Stimulated activated CD4-positive, alpha-beta T cell treated with anti-CD3 and anti-CD28 coated beads, Interleukin-2, amount 100 ng/mL, for 24 hours (primary cell): ENCODE results near the gene COX11.

Source experiments
- DNase-seq, 2 donors: peaks; one replicate each; pipeline ENCODE4 v3.0.0-alpha.2; 2020

Gene COX11

DNA sequence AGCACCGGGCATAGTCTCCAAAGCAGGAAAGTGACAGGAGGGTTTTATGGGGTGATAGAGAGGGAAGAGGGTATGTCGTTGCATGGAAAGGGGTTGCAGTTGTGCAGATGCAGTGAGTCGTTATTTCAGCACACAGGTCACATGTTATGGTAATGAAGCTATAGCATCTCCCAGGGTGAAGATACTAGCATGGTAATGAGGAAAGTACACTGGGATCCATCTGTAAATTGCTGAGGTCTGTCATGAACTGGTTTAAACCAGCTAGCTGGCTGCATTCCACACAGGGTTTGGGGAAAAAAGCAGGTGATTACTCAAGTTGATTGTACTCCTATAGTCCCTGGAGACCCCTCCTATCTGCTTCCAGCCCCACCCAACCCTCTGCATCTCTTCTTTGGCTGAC, 11.7 kb downstream of the COX11 start:
- DNase-seq, result no peak

DNA sequence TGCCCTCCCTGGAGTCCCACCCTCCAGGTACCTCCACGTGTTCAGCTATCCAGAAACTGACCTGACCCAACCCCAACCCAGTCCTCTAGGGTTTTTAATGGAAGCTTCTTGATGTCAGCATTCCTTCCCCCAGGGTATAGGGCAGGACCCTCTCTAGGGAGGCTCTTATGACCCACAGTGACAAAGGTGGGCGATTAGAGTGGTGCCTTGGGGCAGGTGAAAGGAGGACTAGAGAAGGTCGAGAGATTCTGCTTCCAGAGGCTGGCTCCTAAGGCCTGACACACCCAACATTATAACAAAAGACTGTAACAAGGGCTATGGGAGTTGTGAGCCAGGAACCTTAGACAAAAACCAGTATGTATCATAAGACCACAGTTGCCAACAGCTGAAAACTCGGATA, 17.2 kb downstream of the COX11 start:
- no peak for DNase-seq

DNA sequence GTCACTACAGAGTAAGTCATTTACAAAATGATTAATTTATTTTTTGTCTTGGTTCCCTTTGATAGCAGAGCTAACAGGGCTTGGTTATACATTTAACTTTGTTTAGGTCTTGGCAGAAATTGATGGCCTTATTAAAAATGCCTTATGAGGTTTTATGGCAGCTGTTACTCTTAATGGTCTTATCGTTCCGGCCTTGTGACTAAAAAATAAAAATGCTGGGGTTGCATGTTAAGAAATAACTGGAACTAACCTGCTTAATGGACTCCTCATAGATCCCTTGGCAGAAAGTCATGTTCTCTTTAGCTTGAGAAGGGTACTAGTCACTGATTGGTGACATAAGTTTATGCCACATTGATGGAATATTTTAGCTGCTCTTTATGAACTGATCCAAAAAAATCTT, 18.3 kb downstream of the COX11 start:
- DNase-seq, result no peak

DNA sequence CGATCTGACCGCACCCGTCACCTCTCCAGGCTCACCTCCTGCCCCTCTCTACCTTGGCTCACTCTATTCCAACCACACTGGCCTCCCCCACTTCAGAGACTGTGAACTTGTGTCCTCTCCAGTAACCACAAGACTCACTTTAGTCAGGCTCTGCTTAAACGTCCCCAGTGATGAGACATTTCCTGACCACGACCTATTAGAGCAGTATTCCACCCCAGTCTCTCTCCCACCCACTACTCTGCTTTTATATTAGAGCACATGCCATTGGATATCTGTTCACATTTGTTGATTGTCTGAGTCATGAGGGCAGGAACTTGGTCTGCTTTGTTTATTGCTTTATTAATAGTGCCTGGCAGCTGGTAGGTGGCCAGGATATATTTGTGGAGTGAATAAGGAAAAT, 20.1 kb downstream of the COX11 start:
- no peak for DNase-seq

DNA sequence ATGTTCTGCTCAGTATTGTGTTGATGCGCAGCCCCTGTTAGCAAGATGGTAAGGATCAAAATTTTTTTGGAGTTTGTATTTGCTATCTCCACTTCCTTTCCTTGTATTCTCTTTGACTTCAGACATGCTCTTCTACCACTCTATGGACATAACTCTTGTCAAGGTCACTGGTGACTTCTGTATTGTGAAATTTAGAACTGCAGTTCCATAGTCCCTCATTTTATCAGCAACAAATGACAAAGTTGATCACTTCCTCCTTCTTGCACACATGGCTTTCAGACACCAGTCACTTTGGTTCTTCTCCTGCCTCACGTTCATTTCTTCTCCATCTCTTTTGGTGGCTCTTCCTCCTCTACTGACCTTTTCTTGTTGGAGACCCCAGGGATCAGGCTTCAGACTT, 21.1 kb downstream of the COX11 start:
- no peak for DNase-seq

DNA sequence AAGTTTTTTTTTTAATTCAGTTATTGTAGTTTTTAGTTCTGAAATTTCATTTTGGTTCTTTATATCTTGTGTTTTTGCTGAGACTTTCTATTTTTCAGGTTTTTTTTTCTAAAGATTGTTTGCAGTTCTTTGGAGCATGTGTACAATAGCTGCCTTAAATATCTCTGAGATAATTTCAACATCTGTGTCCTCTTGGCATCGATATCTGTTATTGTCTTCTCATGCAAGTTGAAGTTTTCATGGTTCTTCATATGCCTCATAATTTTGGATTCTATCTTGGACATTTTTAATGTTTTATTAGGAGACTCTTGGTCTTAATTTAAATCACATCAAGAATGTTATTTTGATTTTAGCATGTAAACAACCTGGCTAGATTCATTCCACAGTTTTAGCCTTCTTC, 22.8 kb downstream of the COX11 start:
- DNase-seq, result no peak

DNA sequence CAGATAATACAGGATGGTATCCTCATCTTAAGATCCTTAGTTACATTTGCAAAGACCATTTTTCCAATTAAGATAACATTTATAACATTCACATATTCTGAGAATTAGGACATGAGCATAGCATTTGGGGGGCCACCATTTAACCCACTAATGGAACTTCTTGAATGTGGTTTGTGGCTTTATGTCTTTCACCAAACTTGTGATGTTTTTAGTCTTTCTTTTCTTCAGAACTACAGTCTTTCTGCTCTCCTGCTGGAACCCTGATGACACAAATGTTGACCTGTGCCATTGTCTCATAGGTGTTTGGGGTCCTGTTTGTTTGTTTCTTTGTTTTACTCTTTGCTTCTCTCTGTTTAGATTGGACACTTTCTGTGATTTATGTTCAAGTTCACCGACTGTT, 23.2 kb downstream of the COX11 start:
- no peak for DNase-seq

DNA sequence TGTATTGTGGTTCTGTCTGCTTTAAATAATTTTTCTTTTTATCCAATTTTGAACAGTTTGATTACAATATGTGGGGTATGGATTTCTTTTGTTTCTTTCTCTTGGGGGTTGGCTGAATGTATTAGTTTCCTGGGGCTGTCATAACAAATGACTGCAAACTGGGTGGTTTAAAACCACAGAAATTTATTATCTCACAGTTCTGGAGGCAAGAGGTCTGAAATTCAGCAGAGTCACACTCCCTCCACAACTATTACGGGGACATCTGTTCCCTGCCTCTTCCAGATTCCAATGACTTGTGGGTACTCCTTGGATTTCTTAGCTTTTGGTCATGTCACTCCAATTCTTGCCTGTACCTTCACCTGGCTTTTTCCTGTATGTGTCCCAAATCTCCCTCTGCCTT, 23.7 kb downstream of the COX11 start:
- no peak for DNase-seq

DNA sequence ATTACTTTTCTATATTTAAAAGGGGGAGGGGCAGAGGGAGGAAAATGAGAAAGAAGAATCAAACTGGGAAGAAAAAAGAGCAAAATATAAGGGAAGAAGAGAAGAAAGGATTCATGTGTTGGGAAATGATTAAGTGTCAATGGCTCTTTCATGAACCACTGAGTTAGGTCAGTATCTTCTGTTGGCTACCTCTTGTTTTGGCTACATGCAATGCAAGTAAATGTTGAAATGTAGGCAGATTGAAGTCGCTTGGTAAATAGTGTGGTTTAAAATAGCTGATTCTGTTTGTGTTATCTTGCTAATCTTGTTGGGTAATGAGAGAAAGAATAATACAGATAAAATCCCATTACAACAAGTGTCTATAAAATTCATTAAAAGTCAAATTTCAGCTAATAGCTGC, 27.2 kb downstream of the COX11 start:
- no peak for DNase-seq

DNA sequence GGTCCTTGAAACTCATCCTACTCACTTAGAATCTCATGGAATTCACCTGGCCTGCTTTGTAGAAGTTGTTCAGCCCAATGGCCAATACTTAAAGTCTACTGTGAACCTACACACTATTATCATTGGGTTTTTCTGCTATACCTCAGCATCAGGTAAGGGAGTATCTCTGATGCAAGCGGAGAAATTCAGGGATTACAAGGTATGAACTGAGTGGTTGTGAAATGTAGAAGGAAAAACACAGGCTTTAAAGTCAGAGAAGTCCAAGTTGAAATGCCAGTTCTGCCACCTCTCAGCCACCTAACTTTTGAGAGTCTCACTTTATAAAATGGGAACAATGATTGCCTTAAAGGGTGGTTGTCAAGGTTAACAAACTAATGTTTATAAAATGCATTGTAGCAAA, 31.0 kb downstream of the COX11 start:
- DNase-seq, result no peak

DNA sequence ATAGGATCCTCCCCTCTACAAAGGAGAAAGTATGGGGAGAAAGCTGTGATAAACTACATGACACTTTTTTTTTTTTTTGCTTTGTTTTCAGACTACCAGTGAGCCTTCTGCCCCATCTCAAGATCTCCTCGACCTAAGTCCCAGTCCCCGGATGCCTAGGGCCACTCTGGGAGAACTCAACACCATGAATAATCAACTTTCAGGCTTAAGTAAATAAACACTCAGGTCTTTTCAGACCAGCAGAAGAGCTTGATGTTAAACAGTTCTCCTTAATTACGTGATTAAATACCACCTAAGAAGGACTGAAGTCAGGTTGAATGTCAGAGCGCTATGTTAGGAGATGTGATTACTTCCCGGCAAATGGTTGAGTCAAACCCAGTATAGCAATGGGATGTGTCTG, 31.4 kb downstream of the COX11 start:
- DNase-seq, result no peak

DNA sequence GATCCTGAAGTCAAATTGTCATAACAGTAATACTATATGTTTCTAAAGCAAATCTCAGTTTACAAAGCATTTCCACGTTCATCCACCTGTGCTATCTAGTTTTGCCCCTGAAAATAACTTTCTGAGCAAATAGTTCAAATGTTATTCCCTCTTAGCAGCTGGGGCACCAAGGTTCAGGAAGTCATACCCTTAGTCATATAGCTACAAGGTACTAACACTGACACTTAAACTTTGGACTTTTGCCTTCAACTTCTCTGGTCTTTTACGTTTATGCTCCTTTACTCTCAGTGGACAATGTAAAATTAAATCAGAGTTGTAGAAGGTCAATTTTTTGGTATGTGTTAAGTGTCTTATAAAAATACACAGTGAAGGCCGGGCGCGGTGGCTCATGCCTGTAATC, 33.0 kb downstream of the COX11 start:
- DNase-seq, result no peak

DNA sequence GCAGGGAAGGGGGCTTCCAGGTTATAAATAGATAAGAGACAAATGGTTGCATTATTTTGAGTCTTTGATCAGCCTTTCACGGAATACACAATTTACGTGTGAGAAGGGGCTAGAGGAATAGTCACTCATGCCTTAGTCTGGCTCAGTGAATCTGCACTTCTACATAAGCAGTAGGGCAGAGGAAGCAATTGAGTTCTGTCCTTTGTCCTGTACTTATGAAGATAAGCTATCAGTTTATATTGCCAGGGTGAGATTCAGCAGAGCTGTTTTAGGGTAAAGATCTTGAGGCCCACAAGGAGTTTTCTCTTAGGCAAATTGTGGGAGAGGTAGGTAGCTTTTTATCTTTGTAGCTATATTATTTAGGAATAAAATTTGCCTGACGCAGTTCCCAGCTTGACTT, 34.5 kb downstream of the COX11 start:
- DNase-seq, result no peak

DNA sequence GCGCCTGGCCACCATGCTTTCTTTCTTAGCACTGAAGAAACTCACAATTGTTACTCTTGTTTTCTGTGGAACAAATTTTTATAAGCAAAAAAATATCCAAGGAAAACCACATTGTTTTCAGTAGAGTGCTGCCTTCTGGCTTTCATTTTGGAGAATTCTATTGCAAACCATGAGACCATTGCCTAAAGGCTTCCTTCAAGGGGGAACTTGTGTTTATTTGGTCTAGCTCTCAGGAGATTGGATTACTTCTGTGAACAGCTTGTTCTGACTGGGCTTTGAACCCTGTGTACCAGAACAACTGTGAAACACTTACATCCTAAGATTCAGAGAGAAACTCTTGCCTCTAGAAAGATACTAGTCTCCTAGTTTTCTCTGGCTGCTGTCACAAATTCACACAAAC, 35.7 kb downstream of the COX11 start:
- no peak for DNase-seq

DNA sequence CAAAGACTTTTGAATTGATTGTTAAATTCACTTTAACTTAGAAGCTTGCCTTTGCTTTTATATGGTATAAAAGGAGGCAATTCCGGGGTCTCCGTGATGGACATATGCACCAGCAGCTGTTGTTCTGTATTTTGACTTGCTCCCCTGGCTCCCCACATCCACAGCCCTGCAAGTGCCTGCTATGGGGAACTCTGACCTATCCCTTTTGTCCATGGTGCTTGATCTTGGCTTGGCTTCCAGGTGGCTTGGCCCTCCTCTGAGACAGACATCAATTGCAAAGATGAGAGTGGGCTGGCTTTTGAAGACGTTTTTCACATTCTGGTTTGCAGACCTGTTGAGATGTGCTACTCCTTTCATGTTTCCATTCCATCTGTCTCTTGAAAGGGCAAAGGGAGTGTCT, 40.9 kb downstream of the COX11 start:
- DNase-seq, result no peak

DNA sequence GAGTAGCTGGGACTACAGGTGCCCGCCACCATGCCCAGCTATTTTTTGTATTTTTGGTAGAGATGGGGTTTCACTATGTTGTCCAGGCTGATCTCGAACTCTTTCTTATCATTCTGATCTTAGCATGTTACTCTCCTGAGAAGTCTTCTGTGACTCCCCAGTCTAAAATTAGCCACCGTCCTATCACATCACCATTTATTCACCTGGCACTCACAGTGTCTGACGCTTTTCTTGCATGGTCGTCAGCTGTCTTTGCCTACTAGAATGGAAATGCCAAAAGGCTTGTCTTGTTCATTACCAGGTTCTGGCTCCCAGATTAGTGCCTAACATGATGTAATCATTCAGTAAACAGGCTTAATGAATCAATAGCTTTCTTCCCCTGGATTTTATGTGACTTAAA, 44.0 kb downstream of the COX11 start:
- DNase-seq, result no peak

DNA sequence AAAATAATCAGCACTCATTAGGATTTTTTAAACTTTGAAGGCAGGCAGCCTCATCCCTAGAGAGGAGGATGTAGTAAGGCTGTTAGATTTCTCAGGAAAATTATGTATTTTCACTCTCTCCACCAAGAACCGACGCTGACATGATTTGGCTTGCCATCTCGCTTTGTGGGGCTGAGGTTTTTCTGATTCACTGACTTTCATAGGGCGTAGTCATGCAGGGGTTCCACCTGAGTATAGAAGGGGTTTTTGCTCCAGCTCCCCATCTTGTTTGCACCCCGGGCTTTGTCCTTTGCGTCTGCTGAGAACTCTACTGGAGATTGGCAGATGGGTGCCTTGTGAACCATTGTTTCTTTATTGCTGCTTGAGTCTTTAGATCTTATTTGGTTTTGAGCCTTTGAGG, 47.6 kb downstream of the COX11 start:
- no peak for DNase-seq

DNA sequence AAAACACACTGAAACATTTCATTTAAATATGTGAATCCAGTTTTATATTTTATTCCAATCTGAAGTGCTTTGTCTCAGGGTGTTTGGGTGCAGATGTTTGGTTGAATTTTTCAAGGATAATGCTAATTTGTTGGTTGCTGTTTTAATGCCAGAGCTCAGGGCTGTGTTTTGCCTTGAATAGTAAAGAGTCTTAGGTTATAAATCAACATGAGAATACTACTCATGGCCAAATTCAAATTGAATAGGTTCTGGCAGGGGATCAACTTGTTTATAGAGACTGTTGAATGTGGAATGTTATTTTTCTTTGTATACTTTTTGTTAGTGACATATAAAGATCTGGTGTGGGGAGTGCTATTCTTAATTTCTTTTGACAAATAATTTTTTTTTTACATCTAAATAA, 49.0 kb downstream of the COX11 start:
- no peak for DNase-seq

DNA sequence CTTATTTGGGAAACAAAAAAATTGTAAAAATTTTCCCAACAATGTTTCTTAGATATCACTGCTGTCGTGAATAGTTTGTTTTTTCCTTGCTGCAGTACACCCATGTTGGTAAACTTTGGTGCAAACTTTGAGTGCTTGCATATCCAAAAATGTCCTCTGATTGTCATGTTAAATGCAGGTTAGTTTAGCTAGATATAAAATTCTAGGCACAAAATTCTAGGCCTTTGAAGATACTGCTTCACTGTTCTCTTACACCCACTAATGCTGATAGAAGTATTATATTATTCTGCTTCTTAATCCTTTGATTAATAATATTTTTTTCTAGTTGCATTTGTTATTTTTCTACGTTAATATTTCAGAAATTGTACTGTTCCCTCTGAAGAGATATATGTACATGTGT, 51.7 kb downstream of the COX11 start:
- DNase-seq, result no peak
